ENCODE data around the gene CACNA1D. TPM values are rescaled to one million over a fixed set of nuclear protein-coding genes. Genes with fewer than 3 reads are reported as not detected.
A peak's percentile ranks its signal among the peaks of the same experiment; 100 is the strongest.

The CACNA1D gene
- total and polyA plus RNA-seq, 9 of the 15 experiments (the other 6 are each of a cell fraction or from before 2014, with no cell fraction given) = 0.29 TPM; not detected in 8

DNA sequence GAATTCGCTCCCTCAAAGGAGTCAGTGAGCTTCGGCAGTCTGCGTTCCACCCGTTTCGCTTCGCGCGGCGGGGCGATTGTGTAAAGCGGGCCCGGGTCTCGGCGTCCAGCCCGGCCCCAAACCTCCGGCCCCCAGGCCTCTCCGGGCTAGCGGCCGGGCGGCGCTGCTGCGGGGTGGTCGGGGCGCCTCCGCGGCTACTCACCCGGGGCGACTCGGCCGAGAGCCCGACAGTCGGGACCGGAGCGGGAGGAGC lies 351.4 kb downstream of the CACNA1D start:
- no peak for FAIRE-seq
- Histone ChIP-seq H3K27me3 (ENCODE audit: control insufficient read depth in 2 of 2, insufficient read depth in 2 of 2, low read length in 2 of 2) (peaks cover 0 to 25% of the 10 kb centered on the region in 2 experiments; a peak in 2 of 5 replicates), H3K9me1 (ENCODE audit: control insufficient read depth, insufficient read depth, low read length) (no peaks in the 10 kb centered on the region), H2AFZ (ENCODE audit: low read depth, low read length) (0 out of 2 replicates have a peak overlapping the region, but pooled peaks have one; percentile 32), H3K4me3 (peak overlapping the region; percentile 19; the same call in 1 of the 2 replicates), H3K9ac (ENCODE audit: insufficient read depth in 1 of 2, low read depth in 2 of 2, low read length in 2 of 2) (peak overlapping the region; percentile 14 to 71; a peak in 2 of 4 replicates), H4K20me1 (replicated peaks; ENCODE audit: control insufficient read depth, insufficient read depth, low read length) (no peaks in the 10 kb centered on the region), H3K4me2 (ENCODE audit: insufficient read depth, low read length) (0 out of 2 replicates have a peak overlapping the region, but pooled peaks have one; percentile 18), H3K9me3 (replicated peaks; ENCODE audit: control insufficient read depth, insufficient read depth, low read depth, low read length) (no peaks in the 10 kb centered on the region), H3K27ac (ENCODE audit: extremely low read depth, low read depth, low read length) (no peak overlapping the region), H3K36me3 (ENCODE audit: control insufficient read depth, insufficient read depth, low read length) (no peaks in the 10 kb centered on the region), H3K79me2 (ENCODE audit: control insufficient read depth, insufficient read depth, low read length) (no peaks in the 10 kb centered on the region), H3K4me1 (replicated peaks in 1 of 2; ENCODE audit: control insufficient read depth in 2 of 2, insufficient read depth in 2 of 2, low read length in 2 of 2) (peaks cover 0 to 13% of the 10 kb centered on the region in 2 experiments; a peak in 2 of 5 replicates)
- ChIA-PET POLR2A (interaction anchor here (0.7 to 1.1 kb wide), 2 partner anchors 37 to 46 kb away, joined by 3 read pairs; partner anchors contain the start of gene SELENOK), CTCF (ENCODE audit: low intra/inter-chr PET ratio) (no interaction called here)
- in situ Hi-C loops (cut with MboI) (no loop called here), intact Hi-C loops (cut with micrococcal nuclease) (no loop called here)
- no CpG with 5 or more reads among the region's 34 CpGs for WGBS (ENCODE audit: insufficient coverage, low coverage, missing lambda C conversion rate)
- BruUV-seq (replicated peaks) = no TSS peak
- no peak; the same call in 2 of the 3 replicates for ATAC-seq
- peak in 1 of 4 experiments; percentile 10 for DNase-seq (ENCODE audit: extremely low read depth in 1 of 4, low spot score in 3 of 4)
- TF ChIP-seq TAF9B (IDR thresholded peaks at IDR 0.05; ENCODE audit: partially characterized antibody) (no peak), DIDO1 (tag; IDR thresholded peaks at IDR 0.05; ENCODE audit: low read depth) (no peak), ZNF175 (CRISPR knock-in tag; IDR thresholded peaks at IDR 0.05; ENCODE audit: low read depth) (no peak), TGIF2 (CRISPR knock-in tag; IDR thresholded peaks at IDR 0.05) (no peak), YBX1 (IDR thresholded peaks at IDR 0.05) (no peak)
- TF ChIP-seq, protein P1, sequence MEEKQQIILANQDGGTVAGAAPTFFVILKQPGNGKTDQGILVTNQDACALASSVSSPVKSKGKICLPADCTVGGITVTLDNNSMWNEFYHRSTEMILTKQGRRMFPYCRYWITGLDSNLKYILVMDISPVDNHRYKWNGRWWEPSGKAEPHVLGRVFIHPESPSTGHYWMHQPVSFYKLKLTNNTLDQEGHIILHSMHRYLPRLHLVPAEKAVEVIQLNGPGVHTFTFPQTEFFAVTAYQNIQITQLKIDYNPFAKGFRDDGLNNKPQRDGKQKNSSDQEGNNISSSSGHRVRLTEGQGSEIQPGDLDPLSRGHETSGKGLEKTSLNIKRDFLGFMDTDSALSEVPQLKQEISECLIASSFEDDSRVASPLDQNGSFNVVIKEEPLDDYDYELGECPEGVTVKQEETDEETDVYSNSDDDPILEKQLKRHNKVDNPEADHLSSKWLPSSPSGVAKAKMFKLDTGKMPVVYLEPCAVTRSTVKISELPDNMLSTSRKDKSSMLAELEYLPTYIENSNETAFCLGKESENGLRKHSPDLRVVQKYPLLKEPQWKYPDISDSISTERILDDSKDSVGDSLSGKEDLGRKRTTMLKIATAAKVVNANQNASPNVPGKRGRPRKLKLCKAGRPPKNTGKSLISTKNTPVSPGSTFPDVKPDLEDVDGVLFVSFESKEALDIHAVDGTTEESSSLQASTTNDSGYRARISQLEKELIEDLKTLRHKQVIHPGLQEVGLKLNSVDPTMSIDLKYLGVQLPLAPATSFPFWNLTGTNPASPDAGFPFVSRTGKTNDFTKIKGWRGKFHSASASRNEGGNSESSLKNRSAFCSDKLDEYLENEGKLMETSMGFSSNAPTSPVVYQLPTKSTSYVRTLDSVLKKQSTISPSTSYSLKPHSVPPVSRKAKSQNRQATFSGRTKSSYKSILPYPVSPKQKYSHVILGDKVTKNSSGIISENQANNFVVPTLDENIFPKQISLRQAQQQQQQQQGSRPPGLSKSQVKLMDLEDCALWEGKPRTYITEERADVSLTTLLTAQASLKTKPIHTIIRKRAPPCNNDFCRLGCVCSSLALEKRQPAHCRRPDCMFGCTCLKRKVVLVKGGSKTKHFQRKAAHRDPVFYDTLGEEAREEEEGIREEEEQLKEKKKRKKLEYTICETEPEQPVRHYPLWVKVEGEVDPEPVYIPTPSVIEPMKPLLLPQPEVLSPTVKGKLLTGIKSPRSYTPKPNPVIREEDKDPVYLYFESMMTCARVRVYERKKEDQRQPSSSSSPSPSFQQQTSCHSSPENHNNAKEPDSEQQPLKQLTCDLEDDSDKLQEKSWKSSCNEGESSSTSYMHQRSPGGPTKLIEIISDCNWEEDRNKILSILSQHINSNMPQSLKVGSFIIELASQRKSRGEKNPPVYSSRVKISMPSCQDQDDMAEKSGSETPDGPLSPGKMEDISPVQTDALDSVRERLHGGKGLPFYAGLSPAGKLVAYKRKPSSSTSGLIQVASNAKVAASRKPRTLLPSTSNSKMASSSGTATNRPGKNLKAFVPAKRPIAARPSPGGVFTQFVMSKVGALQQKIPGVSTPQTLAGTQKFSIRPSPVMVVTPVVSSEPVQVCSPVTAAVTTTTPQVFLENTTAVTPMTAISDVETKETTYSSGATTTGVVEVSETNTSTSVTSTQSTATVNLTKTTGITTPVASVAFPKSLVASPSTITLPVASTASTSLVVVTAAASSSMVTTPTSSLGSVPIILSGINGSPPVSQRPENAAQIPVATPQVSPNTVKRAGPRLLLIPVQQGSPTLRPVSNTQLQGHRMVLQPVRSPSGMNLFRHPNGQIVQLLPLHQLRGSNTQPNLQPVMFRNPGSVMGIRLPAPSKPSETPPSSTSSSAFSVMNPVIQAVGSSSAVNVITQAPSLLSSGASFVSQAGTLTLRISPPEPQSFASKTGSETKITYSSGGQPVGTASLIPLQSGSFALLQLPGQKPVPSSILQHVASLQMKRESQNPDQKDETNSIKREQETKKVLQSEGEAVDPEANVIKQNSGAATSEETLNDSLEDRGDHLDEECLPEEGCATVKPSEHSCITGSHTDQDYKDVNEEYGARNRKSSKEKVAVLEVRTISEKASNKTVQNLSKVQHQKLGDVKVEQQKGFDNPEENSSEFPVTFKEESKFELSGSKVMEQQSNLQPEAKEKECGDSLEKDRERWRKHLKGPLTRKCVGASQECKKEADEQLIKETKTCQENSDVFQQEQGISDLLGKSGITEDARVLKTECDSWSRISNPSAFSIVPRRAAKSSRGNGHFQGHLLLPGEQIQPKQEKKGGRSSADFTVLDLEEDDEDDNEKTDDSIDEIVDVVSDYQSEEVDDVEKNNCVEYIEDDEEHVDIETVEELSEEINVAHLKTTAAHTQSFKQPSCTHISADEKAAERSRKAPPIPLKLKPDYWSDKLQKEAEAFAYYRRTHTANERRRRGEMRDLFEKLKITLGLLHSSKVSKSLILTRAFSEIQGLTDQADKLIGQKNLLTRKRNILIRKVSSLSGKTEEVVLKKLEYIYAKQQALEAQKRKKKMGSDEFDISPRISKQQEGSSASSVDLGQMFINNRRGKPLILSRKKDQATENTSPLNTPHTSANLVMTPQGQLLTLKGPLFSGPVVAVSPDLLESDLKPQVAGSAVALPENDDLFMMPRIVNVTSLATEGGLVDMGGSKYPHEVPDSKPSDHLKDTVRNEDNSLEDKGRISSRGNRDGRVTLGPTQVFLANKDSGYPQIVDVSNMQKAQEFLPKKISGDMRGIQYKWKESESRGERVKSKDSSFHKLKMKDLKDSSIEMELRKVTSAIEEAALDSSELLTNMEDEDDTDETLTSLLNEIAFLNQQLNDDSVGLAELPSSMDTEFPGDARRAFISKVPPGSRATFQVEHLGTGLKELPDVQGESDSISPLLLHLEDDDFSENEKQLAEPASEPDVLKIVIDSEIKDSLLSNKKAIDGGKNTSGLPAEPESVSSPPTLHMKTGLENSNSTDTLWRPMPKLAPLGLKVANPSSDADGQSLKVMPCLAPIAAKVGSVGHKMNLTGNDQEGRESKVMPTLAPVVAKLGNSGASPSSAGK (IDR thresholded peaks at IDR 0.05) = no peak
- TF ChIP-seq, protein P2, sequence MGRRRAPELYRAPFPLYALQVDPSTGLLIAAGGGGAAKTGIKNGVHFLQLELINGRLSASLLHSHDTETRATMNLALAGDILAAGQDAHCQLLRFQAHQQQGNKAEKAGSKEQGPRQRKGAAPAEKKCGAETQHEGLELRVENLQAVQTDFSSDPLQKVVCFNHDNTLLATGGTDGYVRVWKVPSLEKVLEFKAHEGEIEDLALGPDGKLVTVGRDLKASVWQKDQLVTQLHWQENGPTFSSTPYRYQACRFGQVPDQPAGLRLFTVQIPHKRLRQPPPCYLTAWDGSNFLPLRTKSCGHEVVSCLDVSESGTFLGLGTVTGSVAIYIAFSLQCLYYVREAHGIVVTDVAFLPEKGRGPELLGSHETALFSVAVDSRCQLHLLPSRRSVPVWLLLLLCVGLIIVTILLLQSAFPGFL (CRISPR knock-in tag; IDR thresholded peaks at IDR 0.05) = no peak
- TF ChIP-seq, protein P3, sequence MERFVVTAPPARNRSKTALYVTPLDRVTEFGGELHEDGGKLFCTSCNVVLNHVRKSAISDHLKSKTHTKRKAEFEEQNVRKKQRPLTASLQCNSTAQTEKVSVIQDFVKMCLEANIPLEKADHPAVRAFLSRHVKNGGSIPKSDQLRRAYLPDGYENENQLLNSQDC (CRISPR knock-in tag; IDR thresholded peaks at IDR 0.05) = no peak
- TF ChIP-seq, protein P4, sequence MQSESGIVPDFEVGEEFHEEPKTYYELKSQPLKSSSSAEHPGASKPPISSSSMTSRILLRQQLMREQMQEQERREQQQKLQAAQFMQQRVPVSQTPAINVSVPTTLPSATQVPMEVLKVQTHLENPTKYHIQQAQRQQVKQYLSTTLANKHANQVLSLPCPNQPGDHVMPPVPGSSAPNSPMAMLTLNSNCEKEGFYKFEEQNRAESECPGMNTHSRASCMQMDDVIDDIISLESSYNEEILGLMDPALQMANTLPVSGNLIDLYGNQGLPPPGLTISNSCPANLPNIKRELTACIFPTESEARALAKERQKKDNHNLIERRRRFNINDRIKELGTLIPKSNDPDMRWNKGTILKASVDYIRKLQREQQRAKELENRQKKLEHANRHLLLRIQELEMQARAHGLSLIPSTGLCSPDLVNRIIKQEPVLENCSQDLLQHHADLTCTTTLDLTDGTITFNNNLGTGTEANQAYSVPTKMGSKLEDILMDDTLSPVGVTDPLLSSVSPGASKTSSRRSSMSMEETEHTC (IDR thresholded peaks at IDR 0.05) = no peak

Data from K562 (cell line).